Esophagus muscularis mucosa (tissue), 4 donors: ENCODE measurements around the gene TNFRSF17. TPM values are rescaled to one million over a fixed set of nuclear protein-coding genes. Genes with fewer than 3 reads are reported as not detected.
"Not testable (repeated sequence)": the region's sequence is repeated elsewhere in the genome, so short reads cannot be mapped to it uniquely, and the experiment has no call there.

Source experiments
- DNase-seq: peaks from one replicate; pipeline ENCODE4 v3.0.0-alpha.2; 2017; ENCODE audit errors: extremely low spot score
- H3K27ac ChIP-seq, 4 donors: fragments of 200-600 bp; sonication (generic); replicated peaks in 1 of 4; 1 replicate in 3 of 4; 2 replicates in 1 of 4; pipeline ENCODE4 v1.5.1; 2016 to 2019; ENCODE audit warnings: mild to moderate bottlenecking in 1 of 4
- H3K27me3 ChIP-seq, 4 donors: fragments of 200-600 bp; sonication (generic); one replicate each; pipeline versions ENCODE4 v1.5.1 to v1.6.0; 2016 to 2019
- H3K36me3 ChIP-seq, 4 donors: fragments of 200-600 bp; sonication (generic); one replicate each; pipeline ENCODE4 v1.5.1; 2016 to 2019
- H3K4me1 ChIP-seq, 4 donors: fragments of 200-600 bp; sonication (generic); one replicate each; pipeline ENCODE4 v1.5.1; 2016 to 2019
- H3K4me3 ChIP-seq, 4 donors: fragments of 200-600 bp; sonication (generic); 1 replicate in 2 of 4; 2 replicates in 2 of 4; pipeline ENCODE4 v1.5.1; 2016 to 2019; ENCODE audit warnings: mild to moderate bottlenecking in 4 of 4, moderate library complexity in 1 of 4
- H3K9me3 ChIP-seq, 4 donors: fragments of 200-600 bp; sonication (generic); 1 replicate in 3 of 4; 2 replicates in 1 of 4; pipeline ENCODE4 v1.5.1; 2016 to 2019
- EP300 ChIP-seq: sonication (generic); formaldehyde crosslinking; IDR thresholded peaks from one replicate; pipeline ENCODE4 v1.6.1; 2017; ENCODE audit warnings: antibody characterized with exemption
- POLR2A ChIP-seq: fragments of 450-650 bp; IDR thresholded peaks from one replicate; pipeline ENCODE4 v1.6.1; 2017; ENCODE audit warnings: antibody characterized with exemption, moderate library complexity, mild to moderate bottlenecking, low read depth
- POLR2AphosphoS5 ChIP-seq, 2 donors: sonication (generic); formaldehyde crosslinking; IDR thresholded peaks; one replicate each; pipeline ENCODE4 v1.6.1; 2017; ENCODE audit warnings: antibody characterized with exemption in 2 of 2
- WGBS: methylation state at CpG from one replicate; pipeline ENCODE4 v1.1.5; 2018; 5-methylcytosine and 5-hydroxymethylcytosine counted together
- intact Hi-C: fragments of 100-400 bp; cut with DNase I; formaldehyde crosslinking; loops from one replicate; pipeline ENCODE4 v1.15.1; 2023
- total RNA-seq, 4 donors: library from RNA; depleted of rRNA; stranded (reverse); fragments of >200 nt; gene quantifications; one replicate each; pipeline versions ENCODE4 v1.1.0 to v1.2.1, GENCODE V29; 2016
- TF ChIP-seq, protein P1 (sequence below), 3 experiments: fragments of 200-600 bp in 2 of 3; fragments of 450-650 bp in 1 of 3; sonication (generic) in 2 of 3; IDR thresholded peaks; one replicate each; pipeline ENCODE4 v1.5.1; 2017 to 2019; ENCODE audit warnings: antibody characterized with exemption in 3 of 3, mild to moderate bottlenecking in 2 of 3, moderate library complexity in 1 of 3

TNFRSF17 gene
- total RNA-seq, 4 donors from 2014 or later, result not detected

DNA sequence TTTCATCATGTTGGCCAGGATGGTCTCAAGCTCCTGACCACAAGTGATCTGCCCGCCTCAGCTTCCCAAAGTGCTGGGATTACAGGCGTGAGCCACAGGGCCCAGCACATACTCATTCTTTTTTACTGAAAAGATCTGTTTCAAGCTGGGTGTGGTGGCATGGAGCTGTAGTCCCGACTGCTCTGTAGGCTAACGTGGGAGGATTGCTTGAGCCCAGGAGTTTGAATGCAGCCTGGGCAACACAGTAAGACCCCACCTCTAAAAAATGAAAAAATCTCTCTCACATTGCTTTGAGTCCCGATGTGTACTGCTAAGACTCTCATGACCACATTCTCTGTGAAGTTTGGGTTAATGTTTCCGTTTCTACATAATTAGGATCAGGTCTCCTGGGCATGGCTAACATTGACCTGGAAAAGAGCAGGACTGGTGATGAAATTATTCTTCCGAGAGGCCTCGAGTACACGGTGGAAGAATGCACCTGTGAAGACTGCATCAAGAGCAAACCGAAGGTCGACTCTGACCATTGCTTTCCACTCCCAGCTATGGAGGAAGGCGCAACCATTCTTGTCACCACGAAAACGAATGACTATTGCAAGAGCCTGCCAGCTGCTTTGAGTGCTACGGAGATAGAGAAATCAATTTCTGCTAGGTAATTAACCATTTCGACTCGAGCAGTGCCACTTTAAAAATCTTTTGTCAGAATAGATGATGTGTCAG is 2.3 kb downstream of the TNFRSF17 start:
- Histone ChIP-seq H3K4me3 (no peak overlapping the region), H3K27me3 (peaks cover 0 to 8% (median 0%) of the 10 kb centered on the region in 4 donors), H3K27ac (no peak overlapping the region), H3K9me3 (no peaks in the 10 kb centered on the region), H3K36me3 (no peaks in the 10 kb centered on the region), H3K4me1 (peaks cover 0 to 4% (median 0%) of the 10 kb centered on the region in 4 donors)
- intact Hi-C loops, result no loop called here
- no peak for DNase-seq
- 86% methylated on average over 17 of the region's 17 CpGs for WGBS
- TF ChIP-seq, protein P1, sequence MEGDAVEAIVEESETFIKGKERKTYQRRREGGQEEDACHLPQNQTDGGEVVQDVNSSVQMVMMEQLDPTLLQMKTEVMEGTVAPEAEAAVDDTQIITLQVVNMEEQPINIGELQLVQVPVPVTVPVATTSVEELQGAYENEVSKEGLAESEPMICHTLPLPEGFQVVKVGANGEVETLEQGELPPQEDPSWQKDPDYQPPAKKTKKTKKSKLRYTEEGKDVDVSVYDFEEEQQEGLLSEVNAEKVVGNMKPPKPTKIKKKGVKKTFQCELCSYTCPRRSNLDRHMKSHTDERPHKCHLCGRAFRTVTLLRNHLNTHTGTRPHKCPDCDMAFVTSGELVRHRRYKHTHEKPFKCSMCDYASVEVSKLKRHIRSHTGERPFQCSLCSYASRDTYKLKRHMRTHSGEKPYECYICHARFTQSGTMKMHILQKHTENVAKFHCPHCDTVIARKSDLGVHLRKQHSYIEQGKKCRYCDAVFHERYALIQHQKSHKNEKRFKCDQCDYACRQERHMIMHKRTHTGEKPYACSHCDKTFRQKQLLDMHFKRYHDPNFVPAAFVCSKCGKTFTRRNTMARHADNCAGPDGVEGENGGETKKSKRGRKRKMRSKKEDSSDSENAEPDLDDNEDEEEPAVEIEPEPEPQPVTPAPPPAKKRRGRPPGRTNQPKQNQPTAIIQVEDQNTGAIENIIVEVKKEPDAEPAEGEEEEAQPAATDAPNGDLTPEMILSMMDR (IDR thresholded peaks at IDR 0.05), result no peak
- TF ChIP-seq POLR2A, result no peak
- TF ChIP-seq POLR2AphosphoS5 (IDR thresholded peaks at IDR 0.05), result no peak
- TF ChIP-seq EP300, result no peak

DNA sequence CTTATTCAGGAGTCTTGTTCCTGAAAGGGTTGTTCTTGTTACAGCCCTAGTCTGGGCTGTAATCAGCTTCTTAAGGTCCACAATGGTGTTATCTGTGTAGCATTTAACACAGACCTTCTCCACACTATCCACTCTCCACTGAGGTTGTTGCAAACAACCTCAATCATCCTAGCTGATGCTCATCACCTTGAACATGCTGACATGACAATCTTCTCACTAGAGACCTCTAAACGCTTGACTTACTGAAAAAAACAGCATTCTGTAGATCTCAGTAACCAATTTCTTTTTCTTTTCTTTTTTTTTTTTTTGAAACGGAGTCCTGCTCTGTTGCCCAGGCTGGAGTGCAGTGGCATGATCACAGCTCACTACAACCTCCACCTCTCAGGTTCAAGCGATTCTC is 3.6 kb downstream of the TNFRSF17 start:
- Histone ChIP-seq H3K9me3 (no peaks in the 10 kb centered on the region), H3K27me3 (peaks cover 0 to 8% (median 0%) of the 10 kb centered on the region in 4 donors), H3K27ac (no peak overlapping the region), H3K4me1 (peaks cover 0 to 4% (median 0%) of the 10 kb centered on the region in 4 donors), H3K4me3 (no peak overlapping the region), H3K36me3 (peaks cover 0 to 3% (median 1%) of the 10 kb centered on the region in 4 donors)
- intact Hi-C loops, result no loop called here
- WGBS, result 91% methylated on average over 3 of the region's 3 CpGs
- TF ChIP-seq, protein P1 (IDR thresholded peaks at IDR 0.05), result no peak
- TF ChIP-seq POLR2A (no peak), EP300 (no peak), POLR2AphosphoS5 (IDR thresholded peaks at IDR 0.05) (no peak)
- no peak for DNase-seq

DNA sequence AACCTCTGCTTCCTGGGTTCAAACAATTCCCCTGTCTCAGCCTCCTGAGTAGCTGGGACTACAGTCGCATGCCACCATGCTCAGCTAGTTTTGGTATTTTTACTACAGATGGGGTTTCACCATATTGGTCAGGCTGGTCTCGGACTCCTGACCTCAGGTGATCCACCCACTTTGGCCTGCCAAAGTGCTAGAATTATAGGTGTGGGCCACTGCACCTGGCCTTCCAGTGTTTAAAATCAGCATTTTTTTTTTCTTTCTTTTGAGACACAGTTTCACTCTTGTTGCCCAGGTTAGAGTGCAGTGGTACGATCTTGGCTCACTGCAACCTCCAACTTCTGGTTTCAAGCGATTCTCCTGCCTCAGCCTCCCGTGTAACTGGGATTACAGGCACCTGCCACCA is 5.3 kb downstream of the TNFRSF17 start:
- DNase-seq, H3K36me3 ChIP-seq, H3K4me1 ChIP-seq, intact Hi-C loops, H3K9me3 ChIP-seq, H3K27me3 ChIP-seq, H3K4me3 ChIP-seq, H3K27ac ChIP-seq: not testable (repeated sequence)
- 94% methylated on average over 5 of the region's 5 CpGs for WGBS

DNA sequence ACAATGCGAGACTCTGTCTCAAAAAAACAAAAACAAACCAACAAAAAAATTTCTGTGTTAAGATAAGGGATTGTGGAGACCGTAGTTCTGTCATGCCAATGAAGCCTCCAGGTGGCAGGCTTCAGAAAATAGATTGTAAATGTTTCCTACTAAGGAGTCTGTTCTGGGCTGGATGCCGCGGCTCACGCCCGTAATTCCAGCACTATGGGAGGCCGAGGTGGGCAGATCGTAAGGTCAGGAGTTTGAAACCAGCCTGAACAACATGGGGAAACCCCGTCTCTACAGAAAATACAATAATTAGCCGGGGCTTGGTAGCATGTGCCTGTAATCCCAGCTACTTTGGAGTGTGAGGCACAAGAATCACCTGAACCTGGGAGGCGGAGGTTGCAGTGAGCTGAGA is 7.1 kb downstream of the TNFRSF17 start:
- H3K27ac ChIP-seq, result no peak overlapping the region
- TF ChIP-seq, protein P1 (IDR thresholded peaks at IDR 0.05), result peak in 1 of 3 experiments; percentile 18
- TF ChIP-seq POLR2AphosphoS5 (IDR thresholded peaks at IDR 0.05), result no peak
- TF ChIP-seq POLR2A, result no peak
- no peak for TF ChIP-seq EP300
- peaks cover 0 to 8% (median 4%) of the 10 kb centered on the region in 4 donors for H3K36me3 ChIP-seq
- H3K9me3 ChIP-seq, result no peaks in the 10 kb centered on the region
- DNase-seq, result no peak
- WGBS, result 89% methylated on average over 11 of the region's 11 CpGs
- H3K4me1 ChIP-seq, result peaks cover 9 to 13% (median 12%) of the 10 kb centered on the region in 4 donors
- intact Hi-C loops, result no loop called here
- H3K4me3 ChIP-seq, result no peak overlapping the region
- peaks cover 0 to 5% (median 0%) of the 10 kb centered on the region in 4 donors for H3K27me3 ChIP-seq

DNA sequence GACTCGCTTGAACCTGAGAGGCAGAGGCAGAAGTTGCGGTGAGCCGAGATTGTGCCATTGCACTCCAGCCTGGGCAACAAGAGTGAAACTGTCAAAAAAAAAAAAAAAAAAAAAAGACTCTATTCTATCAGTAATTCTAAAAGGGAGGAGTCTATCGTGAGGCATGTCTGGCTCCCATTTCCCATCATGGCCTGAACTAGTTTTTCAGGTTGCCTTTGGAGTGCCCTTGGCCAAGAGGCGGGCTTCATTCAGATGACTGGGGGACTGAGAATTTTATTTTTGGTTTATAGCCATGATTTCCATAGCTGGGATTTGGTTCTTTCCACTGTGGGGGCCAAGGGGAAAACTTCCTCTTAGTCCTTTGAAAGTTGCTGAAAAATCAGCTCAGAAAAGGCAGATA is 8.1 kb downstream of the TNFRSF17 start:
- peaks cover 0 to 8% (median 4%) of the 10 kb centered on the region in 4 donors for H3K36me3 ChIP-seq
- H3K4me3 ChIP-seq, result no peak overlapping the region
- TF ChIP-seq, protein P1 (IDR thresholded peaks at IDR 0.05), result no peak
- TF ChIP-seq EP300 (no peak), POLR2A (no peak), POLR2AphosphoS5 (IDR thresholded peaks at IDR 0.05) (no peak)
- no peaks in the 10 kb centered on the region for H3K9me3 ChIP-seq
- WGBS, result 92% methylated on average over 5 of the region's 5 CpGs
- no peak for DNase-seq
- no peaks in the 10 kb centered on the region for H3K27me3 ChIP-seq
- intact Hi-C loops, result no loop called here
- peaks cover 19 to 22% (median 21%) of the 10 kb centered on the region in 4 donors for H3K4me1 ChIP-seq
- no peak overlapping the region for H3K27ac ChIP-seq
